ENCODE results near the gene TFIP11.

Gene TFIP11

GRCh38 chr22:26479043-26479791 is 33.1 kb downstream of the TFIP11 start:
- DNase-seq (ENCODE audit: low read depth in 2 of 2) = no peak

GRCh38 chr22:26477341-26477731 is 34.9 kb downstream of the TFIP11 start:
- DNase-seq (ENCODE audit: low read depth in 2 of 2) = no peak

GRCh38 chr22:26476705-26477340 is 35.5 kb downstream of the TFIP11 start:
- DNase-seq (ENCODE audit: low read depth in 2 of 2) = no peak

- no peak for DNase-seq (ENCODE audit: low read depth in 2 of 2)
Measured at GRCh38 chr22:26474682-26475081, 37.6 kb downstream of the TFIP11 start.

- no peak for DNase-seq (ENCODE audit: low read depth in 2 of 2)
Measured at GRCh38 chr22:26471522-26471921, 40.8 kb downstream of the TFIP11 start.

GRCh38 chr22:26470807-26471206 is 41.5 kb downstream of the TFIP11 start:
- DNase-seq (ENCODE audit: low read depth in 2 of 2) = no peak

GRCh38 chr22:26466196-26466595 is 46.1 kb downstream of the TFIP11 start:
- no peak for DNase-seq (ENCODE audit: low read depth in 2 of 2)

GRCh38 chr22:26464312-26464711 is 48.0 kb downstream of the TFIP11 start:
- no peak for DNase-seq (ENCODE audit: low read depth in 2 of 2)

GRCh38 chr22:26463688-26464087 is 48.6 kb downstream of the TFIP11 start:
- DNase-seq (ENCODE audit: low read depth in 2 of 2) = no peak

- DNase-seq (ENCODE audit: low read depth in 2 of 2) = no peak
Measured at GRCh38 chr22:26463101-26463661, 49.1 kb downstream of the TFIP11 start.

- DNase-seq (ENCODE audit: low read depth in 2 of 2) = no peak
Measured at GRCh38 chr22:26462641-26463040, 49.6 kb downstream of the TFIP11 start.

- no peak for DNase-seq (ENCODE audit: low read depth in 2 of 2)
Measured at GRCh38 chr22:26462051-26462450, 50.2 kb downstream of the TFIP11 start.

- no peak for DNase-seq (ENCODE audit: low read depth in 2 of 2)
Measured at GRCh38 chr22:26461188-26461810, 51.0 kb downstream of the TFIP11 start.

- DNase-seq (ENCODE audit: low read depth in 2 of 2) = no peak
Measured at GRCh38 chr22:26460202-26460601, 52.1 kb downstream of the TFIP11 start.

GRCh38 chr22:26457661-26458272 is 54.5 kb downstream of the TFIP11 start:
- DNase-seq (ENCODE audit: low read depth in 2 of 2) = no peak

- no peak for DNase-seq (ENCODE audit: low read depth in 2 of 2)
Measured at GRCh38 chr22:26453812-26454500, 58.3 kb downstream of the TFIP11 start.

GRCh38 chr22:26453216-26453615 is 59.1 kb downstream of the TFIP11 start:
- DNase-seq (ENCODE audit: low read depth in 2 of 2) = no peak

GRCh38 chr22:26452236-26453016 is 59.8 kb downstream of the TFIP11 start:
- DNase-seq (ENCODE audit: low read depth in 2 of 2) = no peak

GRCh38 chr22:26450453-26451185 is 61.7 kb downstream of the TFIP11 start:
- DNase-seq (ENCODE audit: low read depth in 2 of 2) = no peak

- DNase-seq (ENCODE audit: low read depth in 2 of 2) = no peak
Measured at GRCh38 chr22:26448941-26449340, 63.3 kb downstream of the TFIP11 start.
